NAMALWA (cell line): ENCODE data around the gene MYL7.

Source experiments
- DNase-seq: peaks from one replicate; pipeline ENCODE4 v3.0.0-alpha.2; 2015; ENCODE audit warnings: low spot score

The MYL7 gene

GRCh38 chr7:44150466-44150832, 9.3 kb upstream of the MYL7 start:
- peak; percentile 21 for DNase-seq

GRCh38 chr7:44149571-44150465, 8.7 kb upstream of the MYL7 start:
- no peak for DNase-seq

GRCh38 chr7:44148961-44149536, 7.9 kb upstream of the MYL7 start:
- DNase-seq = no peak

- DNase-seq = no peak
Measured at GRCh38 chr7:44148166-44148565, 7.0 kb upstream of the MYL7 start.

GRCh38 chr7:44147026-44147991, 6.2 kb upstream of the MYL7 start:
- DNase-seq = no peak

GRCh38 chr7:44145969-44146911, 5.1 kb upstream of the MYL7 start:
- DNase-seq = peak; percentile 29

GRCh38 chr7:44145479-44145968, 4.4 kb upstream of the MYL7 start:
- DNase-seq = no peak

- no peak for DNase-seq
Measured at GRCh38 chr7:44144968-44145478, 3.9 kb upstream of the MYL7 start.

GRCh38 chr7:44144426-44144967, 3.4 kb upstream of the MYL7 start:
- no peak for DNase-seq

GRCh38 chr7:44143646-44144250, 2.6 kb upstream of the MYL7 start:
- DNase-seq = no peak

GRCh38 chr7:44142028-44142427, 896 bp upstream of the MYL7 start:
- no peak for DNase-seq

GRCh38 chr7:44140341-44140740, 791 bp downstream of the MYL7 start:
- no peak for DNase-seq

- DNase-seq = no peak
Measured at GRCh38 chr7:44139311-44140010, 1.7 kb downstream of the MYL7 start.

- no peak for DNase-seq
Measured at GRCh38 chr7:44138698-44139097, 2.4 kb downstream of the MYL7 start.

- DNase-seq = no peak
Measured at GRCh38 chr7:44136731-44137130, 4.4 kb downstream of the MYL7 start.

GRCh38 chr7:44134943-44135628, 6.0 kb downstream of the MYL7 start:
- DNase-seq = no peak

GRCh38 chr7:44133295-44133694, 7.8 kb downstream of the MYL7 start:
- DNase-seq = no peak

GRCh38 chr7:44132039-44132438, 9.1 kb downstream of the MYL7 start:
- no peak for DNase-seq
